ENCODE measurements around the gene GALNT18. TPM values are rescaled to one million over a fixed set of nuclear protein-coding genes. Genes with fewer than 3 reads are reported as not detected.

Gene GALNT18
- total and polyA plus RNA-seq, 2 of the 4 experiments (the other 2 are of a cell fraction), result 9.5 to 11.3 TPM

GRCh38 chr11:11444804-11445131 is 177.0 kb downstream of the GALNT18 start:
- ATAC-seq (ENCODE audit: low read depth) (peak; percentile 56), DNase-seq (no peak)
- Histone ChIP-seq H3K36me3 (ENCODE audit: control insufficient read depth, insufficient read depth, low read length) (no peaks in the 10 kb centered on the region), H3K4me3 (ENCODE audit: insufficient read depth, low read depth, low read length) (no peak overlapping the region), H3K9me1 (ENCODE audit: insufficient read depth, low read length) (peaks cover 7% of the 10 kb centered on the region; the same call in 1 of the 2 replicates), H2BK120ac (ENCODE audit: low read depth, low read length) (no peak overlapping the region), H4K91ac (ENCODE audit: insufficient read depth, low read depth, low read length) (peak overlapping the region; percentile 10; the same call in 1 of the 2 replicates), H3K9ac (ENCODE audit: low read depth, low read length) (no peak overlapping the region), H3K27me3 (ENCODE audit: control insufficient read depth, insufficient read depth, low read length) (peaks cover 2% of the 10 kb centered on the region; the same call in 1 of the 2 replicates), H3K4me2 (ENCODE audit: low read depth, low read length) (peak overlapping the region; percentile 8; the same call in 1 of the 2 replicates), H3K14ac (replicated peaks; ENCODE audit: low read depth, low read length) (no peak overlapping the region), H2BK5ac (ENCODE audit: low read depth, low read length, poor library complexity, severe bottlenecking) (no peak overlapping the region), H2AK9ac (replicated peaks; ENCODE audit: low read depth, low read length, poor library complexity) (no peak overlapping the region), H2BK15ac (ENCODE audit: low read depth, low read length) (peak overlapping the region; percentile 10; the same call in 1 of the 3 replicates), H3K4me1 (ENCODE audit: control insufficient read depth, insufficient read depth, low read length) (peaks cover 10% of the 10 kb centered on the region), H3K18ac (ENCODE audit: low read depth, low read length) (peak overlapping the region; percentile 53; the same call in 1 of the 2 replicates), H3K9me3 (ENCODE audit: control insufficient read depth, insufficient read depth, low read length) (no peaks in the 10 kb centered on the region), H3K56ac (ENCODE audit: extremely low read depth, insufficient read depth, low read length) (no peak overlapping the region), H3K27ac (ENCODE audit: insufficient read depth, low read length) (peak overlapping the region; percentile 42; the same call in 1 of the 2 replicates), H4K5ac (ENCODE audit: low read depth, low read length) (no peak overlapping the region), H3K23ac (ENCODE audit: low read depth, low read length) (no peak overlapping the region), H4K8ac (ENCODE audit: low read depth in 2 of 2, low read length in 2 of 2) (no peak overlapping the region), H3K79me1 (ENCODE audit: low read depth in 1 of 2, low read length in 2 of 2) (no peaks in the 10 kb centered on the region), H2BK20ac (ENCODE audit: low read depth, low read length) (no peak overlapping the region), H2AFZ (replicated peaks; ENCODE audit: low read length, poor library complexity) (no peak overlapping the region), H2AK5ac (ENCODE audit: low read depth, low read length) (peak overlapping the region; percentile 18; the same call in 1 of the 2 replicates), H4K20me1 (ENCODE audit: insufficient read depth, low read length) (no peaks in the 10 kb centered on the region), H3K4ac (ENCODE audit: low read depth, low read length) (peak overlapping the region; percentile 49)
- in situ Hi-C loops (cut with MboI; ENCODE audit: low sequenced_read_pairs), result no loop called here
- intact Hi-C loops (cut with micrococcal nuclease), result no loop called here
- dilution Hi-C loops (cut with HindIII; ENCODE audit: low sequenced_read_pairs, unreplicated experiment), result no loop called here
- ChIA-PET POLR2A (ENCODE audit: unreplicated experiment) (no interaction called here), CTCF (no interaction called here)
- 40% methylated on average over 2 of the region's 5 CpGs; no CpG with 5 or more reads in 1 of the 2 experiments for WGBS, 2 experiments (ENCODE audit: extremely low coverage in 2 of 2, insufficient read length in 1 of 2)
- no TSS peak for BruUV-seq (replicated peaks)
- TF ChIP-seq FOS (IDR thresholded peaks at IDR 0.05; ENCODE audit: low read depth, low read length) (no peak), CHD1 (IDR thresholded peaks at IDR 0.05; ENCODE audit: low read depth, low read length) (no peak), NFE2L2 (IDR thresholded peaks at IDR 0.05; ENCODE audit: low read depth, low read length) (no peak), ELK1 (IDR thresholded peaks at IDR 0.05; ENCODE audit: borderline replicate concordance, low read depth, low read length) (no peak)

Measured in IMR-90 (cell line).